Measurements from ENCODE around the gene RNF14. TPM values are rescaled to one million over a fixed set of nuclear protein-coding genes. Genes with fewer than 3 reads are reported as not detected.
A peak's percentile ranks its signal among the peaks of the same experiment; 100 is the strongest.

RNF14 gene
- total and polyA plus RNA-seq, 2 of the 8 experiments (the other 6 are each of a cell fraction or from before 2014, with no cell fraction given) = 4.7 to 20.2 TPM

GRCh38 chr5:141968914-141969608, at the start of gene RNF14 (continued):
- TF ChIP-seq TBP (IDR thresholded peaks at IDR 0.05; ENCODE audit: low read depth, low read length) = peak; percentile 78
- peak; percentile 82 for TF ChIP-seq PHF8 (conservative IDR thresholded peaks at IDR 0.05; ENCODE audit: low read depth, low read length)
- TF ChIP-seq CHD2 (IDR thresholded peaks at IDR 0.05; ENCODE audit: low read length) = no peak
- TF ChIP-seq POLR2A (IDR thresholded peaks at IDR 0.05; ENCODE audit: control extremely low read depth in 1 of 2, low read depth in 2 of 2, low read length in 2 of 2) = peak in 1 of 2 experiments; percentile 52; a peak in 1 of 3 replicates
- no peak for TF ChIP-seq EGR1 (IDR thresholded peaks at IDR 0.05; ENCODE audit: borderline replicate concordance, low read depth, low read length)
- no peak for TF ChIP-seq BRCA1 (IDR thresholded peaks at IDR 0.05; ENCODE audit: low read depth, low read length)
- 0 out of 2 replicates have a peak, but pooled peaks have one; percentile 17 for TF ChIP-seq ATF3 (IDR thresholded peaks at IDR 0.05; ENCODE audit: insufficient read depth, low read depth, low read length)
- no peak for TF ChIP-seq TEAD4 (IDR thresholded peaks at IDR 0.05; ENCODE audit: low read depth, low read length)
- 0 out of 2 replicates have a peak, but pooled peaks have one; percentile 13 for TF ChIP-seq CREB1 (IDR thresholded peaks at IDR 0.05)
- TF ChIP-seq CEBPB (IDR thresholded peaks at IDR 0.05; ENCODE audit: low read depth, low read length) = no peak
- 0 out of 2 replicates have a peak, but pooled peaks have one; percentile 35 for TF ChIP-seq YY1 (IDR thresholded peaks at IDR 0.05; ENCODE audit: low read depth, low read length)
- TF ChIP-seq KDM4A (IDR thresholded peaks at IDR 0.05; ENCODE audit: low read depth, low read length, severe bottlenecking) = peak; percentile 41
- no peak for TF ChIP-seq CBX5 (IDR thresholded peaks at IDR 0.05; ENCODE audit: low read depth, low read length)
- TF ChIP-seq RAD21 (IDR thresholded peaks at IDR 0.05 in 1 of 2, conservative IDR thresholded peaks at IDR 0.05 in 1 of 2; ENCODE audit: low read depth in 2 of 2, low read length in 2 of 2) = peak; percentile 19 to 42; a peak in 3 of 4 replicates
- peak in 1 of 2 experiments; percentile 90; a peak in 1 of 4 replicates for TF ChIP-seq HDAC2 (IDR thresholded peaks at IDR 0.05; ENCODE audit: borderline replicate concordance in 1 of 2, low read depth in 2 of 2, low read length in 2 of 2)
- TF ChIP-seq SIN3A (conservative IDR thresholded peaks at IDR 0.05 in 1 of 2, IDR thresholded peaks at IDR 0.05 in 1 of 2; ENCODE audit: low read depth in 1 of 2, low read length in 2 of 2) = peak; percentile 60 to 95; a peak in 2 of 4 replicates
- TF ChIP-seq JUN (IDR thresholded peaks at IDR 0.05; ENCODE audit: low read depth, low read length) = no peak
- TF ChIP-seq EP300 (IDR thresholded peaks at IDR 0.05; ENCODE audit: borderline replicate concordance in 1 of 2, low read depth in 2 of 2, low read length in 2 of 2) = no peak; a peak in 1 of 3 replicates

Measured in H1 (cell line).